Lung (tissue), 12 donors: ENCODE measurements around the gene TRIM41. TPM values are rescaled to one million over a fixed set of nuclear protein-coding genes. Genes with fewer than 3 reads are reported as not detected.

Experiments used
- ATAC-seq: fragments of 200-7000 bp; cut with Tn5 transposase; one replicate; pipeline ENCODE4 v1.9.1; 2020; ENCODE audit warnings: moderate number of reproducible peaks; ENCODE audit not compliant: insufficient read depth, low FRiP score
- DNase-seq, 3 donors: peaks; one replicate each; pipeline ENCODE4 v3.0.0-alpha.2; 2013 to 2017
- H3K27ac ChIP-seq, 2 donors: one replicate each; pipeline ENCODE4 v1.5.1; 2013; ENCODE audit warnings: mild to moderate bottlenecking in 2 of 2, moderate library complexity in 2 of 2, control low read depth in 1 of 2, inconsistent platforms in 1 of 2, low read depth in 1 of 2, low read length in 1 of 2
- H3K27me3 ChIP-seq, 3 donors: one replicate each; pipeline ENCODE4 v1.5.1; 2013; ENCODE audit warnings: low read length in 2 of 3; ENCODE audit not compliant: control insufficient read depth in 3 of 3, insufficient read depth in 3 of 3
- H3K36me3 ChIP-seq, 4 donors: one replicate each; pipeline ENCODE4 v1.5.1; 2013; ENCODE audit warnings: low read length in 4 of 4, mild to moderate bottlenecking in 1 of 4, moderate library complexity in 1 of 4; ENCODE audit not compliant: control insufficient read depth in 4 of 4, insufficient read depth in 4 of 4
- H3K4me1 ChIP-seq, 5 donors: one replicate each; pipeline ENCODE4 v1.5.1; 2013; ENCODE audit warnings: low read length in 5 of 5, mild to moderate bottlenecking in 2 of 5, moderate library complexity in 1 of 5; ENCODE audit not compliant: control insufficient read depth in 5 of 5, insufficient read depth in 5 of 5
- H3K4me3 ChIP-seq: one replicate; pipeline ENCODE4 v1.5.1; 2013; ENCODE audit warnings: mild to moderate bottlenecking, control low read depth, moderate library complexity
- H3K9ac ChIP-seq, 2 donors: one replicate each; pipeline ENCODE4 v1.5.1; 2013; ENCODE audit warnings: low read length in 2 of 2, control low read depth in 1 of 2; ENCODE audit not compliant: insufficient read depth in 1 of 2
- H3K9me3 ChIP-seq, 4 donors: one replicate each; pipeline ENCODE4 v1.5.1; 2013; ENCODE audit warnings: low read length in 3 of 4, mild to moderate bottlenecking in 1 of 4, moderate library complexity in 1 of 4; ENCODE audit not compliant: control insufficient read depth in 4 of 4, insufficient read depth in 3 of 4
- CTCF ChIP-seq: IDR thresholded peaks from 2 replicates; pipeline ENCODE4 v1.5.1; 2012; ENCODE audit warnings: mild to moderate bottlenecking; ENCODE audit errors: control extremely low read depth, extremely low read depth
- WGBS, 2 donors: extraction: QIAGEN DNeasy Blood & Tissue Kit; methylation state at CpG; one replicate each; pipeline ENCODE4 v1.1.7; 2013; 5-methylcytosine and 5-hydroxymethylcytosine counted together
- polyA plus RNA-seq, 2 donors: library from polyadenylated mRNA; stranded (reverse); fragments of 200-250 nt; gene quantifications; one replicate each; pipeline ENCODE4 v1.2.1, GENCODE V29; 2013
- total RNA-seq, 2 donors: library from RNA; depleted of rRNA in 1 of 2; stranded (reverse); fragments of >200 nt in 1 of 2; gene quantifications; one replicate each; pipeline ENCODE4 v1.2.1, GENCODE V29; 2014 to 2021
- donor health status: control.
- donor health status: control.
- donor health status: Bipolar disorder and iron deficiency.
- donor health status: healthy.
- donor health status: DM: yes; HTN: yes; CAD: no.

TRIM41 gene
- total and polyA plus RNA-seq, 4 donors = 13.1 to 38.6 (median 22.2) TPM

- ATAC-seq = no peak
- no peak overlapping the region for H3K27ac ChIP-seq
- TF ChIP-seq CTCF = no peak
- no peak for DNase-seq
- peaks cover 0 to 1% (median 0%) of the 10 kb centered on the region in 5 donors for H3K4me1 ChIP-seq
- no peaks in the 10 kb centered on the region for H3K9me3 ChIP-seq
- no peak overlapping the region for H3K9ac ChIP-seq
- no peak overlapping the region for H3K4me3 ChIP-seq
- H3K27me3 ChIP-seq = no peaks in the 10 kb centered on the region
- WGBS, 2 donors = 93% methylated on average over 23 to 24 of the region's 24 CpGs
- peaks cover 38 to 74% (median 61%) of the 10 kb centered on the region in 4 donors for H3K36me3 ChIP-seq
Measured at GRCh38 chr5:181233801-181234454, 10.8 kb downstream of the TRIM41 start.

- no peak for TF ChIP-seq CTCF
- no peaks in the 10 kb centered on the region for H3K9me3 ChIP-seq
- H3K36me3 ChIP-seq = peaks cover 45 to 75% (median 67%) of the 10 kb centered on the region in 4 donors
- no peak overlapping the region for H3K4me3 ChIP-seq
- no peak overlapping the region for H3K9ac ChIP-seq
- H3K27me3 ChIP-seq = no peaks in the 10 kb centered on the region
- WGBS, 2 donors = 92 to 94% methylated on average over 22 of the region's 22 CpGs
- DNase-seq (no peak), ATAC-seq (no peak)
- H3K4me1 ChIP-seq = peaks cover 0 to 1% (median 0%) of the 10 kb centered on the region in 5 donors
- H3K27ac ChIP-seq = no peak overlapping the region
Measured at GRCh38 chr5:181234455-181235306, 11.6 kb downstream of the TRIM41 start.

GRCh38 chr5:181235323-181235688, 12.2 kb downstream of the TRIM41 start:
- H3K4me1 ChIP-seq = peaks cover 0 to 1% (median 0%) of the 10 kb centered on the region in 5 donors
- DNase-seq (no peak), ATAC-seq (no peak)
- no peaks in the 10 kb centered on the region for H3K27me3 ChIP-seq
- WGBS, 2 donors = 80 to 86% methylated on average over 5 of the region's 5 CpGs
- peaks cover 45 to 81% (median 67%) of the 10 kb centered on the region in 4 donors for H3K36me3 ChIP-seq
- H3K4me3 ChIP-seq = no peak overlapping the region
- no peaks in the 10 kb centered on the region for H3K9me3 ChIP-seq
- no peak overlapping the region for H3K9ac ChIP-seq
- TF ChIP-seq CTCF = no peak
- no peak overlapping the region for H3K27ac ChIP-seq
